ENCODE results near the gene PBX1.

PBX1 gene

GRCh38 chr1:164563721-164564360, 4.9 kb downstream of the PBX1 start:
- no peak for DNase-seq (ENCODE audit: low read depth, low spot score)

GRCh38 chr1:164564378-164564777, 5.4 kb downstream of the PBX1 start:
- DNase-seq (ENCODE audit: low read depth, low spot score): no peak

GRCh38 chr1:164565357-164565756, 6.4 kb downstream of the PBX1 start:
- DNase-seq (ENCODE audit: low read depth, low spot score): no peak

- no peak for DNase-seq (ENCODE audit: low read depth, low spot score)
These were observed 8.8 kb downstream of the PBX1 start for GRCh38 chr1:164567774-164568173.

GRCh38 chr1:164569241-164569640, 10.3 kb downstream of the PBX1 start:
- no peak for DNase-seq (ENCODE audit: low read depth, low spot score)

GRCh38 chr1:164569866-164570265, 10.9 kb downstream of the PBX1 start:
- no peak for DNase-seq (ENCODE audit: low read depth, low spot score)

GRCh38 chr1:164571333-164571732, 12.3 kb downstream of the PBX1 start:
- no peak for DNase-seq (ENCODE audit: low read depth, low spot score)

- DNase-seq (ENCODE audit: low read depth, low spot score): no peak
These were observed 16.4 kb downstream of the PBX1 start for GRCh38 chr1:164575356-164575886.

GRCh38 chr1:164576291-164577271, 17.6 kb downstream of the PBX1 start:
- DNase-seq (ENCODE audit: low read depth, low spot score): no peak

- DNase-seq (ENCODE audit: low read depth, low spot score): no peak
These were observed 18.3 kb downstream of the PBX1 start for GRCh38 chr1:164577291-164577690.

- no peak for DNase-seq (ENCODE audit: low read depth, low spot score)
These were observed 19.7 kb downstream of the PBX1 start for GRCh38 chr1:164578479-164579200.

- DNase-seq (ENCODE audit: low read depth, low spot score): no peak
These were observed 20.4 kb downstream of the PBX1 start for GRCh38 chr1:164579381-164579780.

- DNase-seq (ENCODE audit: low read depth, low spot score): no peak
These were observed 22.8 kb downstream of the PBX1 start for GRCh38 chr1:164581762-164582161.

- no peak for DNase-seq (ENCODE audit: low read depth, low spot score)
These were observed 24.2 kb downstream of the PBX1 start for GRCh38 chr1:164583196-164583595.

GRCh38 chr1:164583835-164584539, 25.0 kb downstream of the PBX1 start:
- no peak for DNase-seq (ENCODE audit: low read depth, low spot score)

GRCh38 chr1:164586591-164586990, 27.6 kb downstream of the PBX1 start:
- DNase-seq (ENCODE audit: low read depth, low spot score): no peak

- no peak for DNase-seq (ENCODE audit: low read depth, low spot score)
These were observed 28.9 kb downstream of the PBX1 start for GRCh38 chr1:164587617-164588501.

GRCh38 chr1:164588516-164589341, 29.7 kb downstream of the PBX1 start:
- no peak for DNase-seq (ENCODE audit: low read depth, low spot score)

GRCh38 chr1:164589408-164589807, 30.4 kb downstream of the PBX1 start:
- no peak for DNase-seq (ENCODE audit: low read depth, low spot score)
